ENCODE results near the gene DESI1.

DNA sequence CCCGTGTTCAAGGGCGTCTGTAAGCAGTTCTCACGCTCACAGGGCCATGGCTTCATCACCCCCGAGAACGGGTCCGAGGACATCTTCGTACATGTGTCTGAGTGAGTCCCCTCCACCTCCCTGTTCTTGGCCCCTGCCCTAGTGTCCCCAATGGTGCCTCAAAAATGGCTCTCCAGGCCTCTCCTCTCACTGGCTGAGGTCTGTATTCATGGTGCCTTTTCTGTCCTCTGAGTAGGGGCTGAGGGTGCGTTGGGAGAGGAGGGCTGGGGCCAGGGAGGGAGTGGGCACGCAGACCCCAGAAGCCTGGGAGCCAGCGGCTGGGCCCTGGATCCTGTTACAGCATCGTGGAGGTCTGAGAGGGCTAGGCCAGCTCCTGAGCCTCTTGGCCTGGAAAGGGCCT is 47.2 kb downstream of the DESI1 start:
- no peak for TF ChIP-seq POLR2A (IDR thresholded peaks at IDR 0.05)
- TF ChIP-seq, protein P1, sequence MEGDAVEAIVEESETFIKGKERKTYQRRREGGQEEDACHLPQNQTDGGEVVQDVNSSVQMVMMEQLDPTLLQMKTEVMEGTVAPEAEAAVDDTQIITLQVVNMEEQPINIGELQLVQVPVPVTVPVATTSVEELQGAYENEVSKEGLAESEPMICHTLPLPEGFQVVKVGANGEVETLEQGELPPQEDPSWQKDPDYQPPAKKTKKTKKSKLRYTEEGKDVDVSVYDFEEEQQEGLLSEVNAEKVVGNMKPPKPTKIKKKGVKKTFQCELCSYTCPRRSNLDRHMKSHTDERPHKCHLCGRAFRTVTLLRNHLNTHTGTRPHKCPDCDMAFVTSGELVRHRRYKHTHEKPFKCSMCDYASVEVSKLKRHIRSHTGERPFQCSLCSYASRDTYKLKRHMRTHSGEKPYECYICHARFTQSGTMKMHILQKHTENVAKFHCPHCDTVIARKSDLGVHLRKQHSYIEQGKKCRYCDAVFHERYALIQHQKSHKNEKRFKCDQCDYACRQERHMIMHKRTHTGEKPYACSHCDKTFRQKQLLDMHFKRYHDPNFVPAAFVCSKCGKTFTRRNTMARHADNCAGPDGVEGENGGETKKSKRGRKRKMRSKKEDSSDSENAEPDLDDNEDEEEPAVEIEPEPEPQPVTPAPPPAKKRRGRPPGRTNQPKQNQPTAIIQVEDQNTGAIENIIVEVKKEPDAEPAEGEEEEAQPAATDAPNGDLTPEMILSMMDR (IDR thresholded peaks at IDR 0.05) = no peak
